NB4 (cell line): ENCODE results near the gene TNP2.

Experiments
- MYC ChIP-seq: IDR thresholded peaks from 2 replicates; pipeline ENCODE4 v1.6.1; 2011; ENCODE audit warnings: low read depth, low read length
- TF ChIP-seq, protein P1 (sequence below): IDR thresholded peaks from one replicate; pipeline ENCODE4 v1.5.1; 2012; ENCODE audit warnings: low read depth, low read length

- no peak for TF ChIP-seq MYC
- TF ChIP-seq, protein P1, sequence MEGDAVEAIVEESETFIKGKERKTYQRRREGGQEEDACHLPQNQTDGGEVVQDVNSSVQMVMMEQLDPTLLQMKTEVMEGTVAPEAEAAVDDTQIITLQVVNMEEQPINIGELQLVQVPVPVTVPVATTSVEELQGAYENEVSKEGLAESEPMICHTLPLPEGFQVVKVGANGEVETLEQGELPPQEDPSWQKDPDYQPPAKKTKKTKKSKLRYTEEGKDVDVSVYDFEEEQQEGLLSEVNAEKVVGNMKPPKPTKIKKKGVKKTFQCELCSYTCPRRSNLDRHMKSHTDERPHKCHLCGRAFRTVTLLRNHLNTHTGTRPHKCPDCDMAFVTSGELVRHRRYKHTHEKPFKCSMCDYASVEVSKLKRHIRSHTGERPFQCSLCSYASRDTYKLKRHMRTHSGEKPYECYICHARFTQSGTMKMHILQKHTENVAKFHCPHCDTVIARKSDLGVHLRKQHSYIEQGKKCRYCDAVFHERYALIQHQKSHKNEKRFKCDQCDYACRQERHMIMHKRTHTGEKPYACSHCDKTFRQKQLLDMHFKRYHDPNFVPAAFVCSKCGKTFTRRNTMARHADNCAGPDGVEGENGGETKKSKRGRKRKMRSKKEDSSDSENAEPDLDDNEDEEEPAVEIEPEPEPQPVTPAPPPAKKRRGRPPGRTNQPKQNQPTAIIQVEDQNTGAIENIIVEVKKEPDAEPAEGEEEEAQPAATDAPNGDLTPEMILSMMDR = no peak
These were observed 4.0 kb downstream of the TNP2 start for GRCh38 chr16:11265124-11265523.
